Thoracic aorta (tissue), 2 donors: ENCODE data around the gene KRT10. TPM values are rescaled to one million over a fixed set of nuclear protein-coding genes. Genes with fewer than 3 reads are reported as not detected.

Experiments
- ATAC-seq: fragments of 150-250 bp; one replicate; pipeline ENCODE4 v1.8.0; 2017; ENCODE audit warnings: low read depth; ENCODE audit not compliant: insufficient number of reproducible peaks, low FRiP score
- DNase-seq: peaks from one replicate; pipeline ENCODE4 v3.0.0-alpha.2; 2020; ENCODE audit warnings: low spot score
- H3K27ac ChIP-seq, 2 donors: fragments of 200-600 bp; sonication (generic); 1 replicate in 1 of 2; 2 replicates in 1 of 2; pipeline ENCODE4 v1.5.1; 2016; ENCODE audit warnings: mild to moderate bottlenecking in 2 of 2, moderate library complexity in 2 of 2
- H3K27me3 ChIP-seq: fragments of 200-600 bp; sonication (generic); replicated peaks from 2 replicates; pipeline ENCODE4 v1.6.0; 2016; ENCODE audit warnings: mild to moderate bottlenecking; ENCODE audit not compliant: insufficient read depth
- H3K36me3 ChIP-seq: fragments of 200-600 bp; sonication (generic); one replicate; pipeline ENCODE4 v1.5.1; 2016
- H3K4me1 ChIP-seq, 2 donors: fragments of 200-600 bp; sonication (generic); 1 replicate in 1 of 2; 2 replicates in 1 of 2; pipeline versions ENCODE4 v1.5.1 to v1.6.0; 2016; ENCODE audit warnings: low read depth in 2 of 2, mild to moderate bottlenecking in 1 of 2; ENCODE audit not compliant: control insufficient read depth in 1 of 2
- H3K4me3 ChIP-seq: fragments of 200-600 bp; sonication (generic); 2 replicates; pipeline ENCODE4 v1.5.1; 2016; ENCODE audit warnings: mild to moderate bottlenecking
- H3K9me3 ChIP-seq: fragments of 200-600 bp; sonication (generic); 2 replicates; pipeline ENCODE4 v1.5.1; 2016
- CTCF ChIP-seq: fragments of 200-600 bp; sonication (generic); IDR thresholded peaks from one replicate; pipeline ENCODE4 v1.5.1; 2019; ENCODE audit warnings: antibody characterized with exemption
- total RNA-seq, 2 donors: library from RNA; depleted of rRNA; stranded (reverse); fragments of >200 nt; gene quantifications; one replicate each; pipeline versions ENCODE4 v1.1.0 to v1.2.3, GENCODE V29; 2016

The KRT10 gene
- total RNA-seq, 2 donors from 2014 or later = 2.3 to 13.5 TPM

GRCh38 chr17:40844671-40845107 lies 22.3 kb upstream of the KRT10 start:
- TF ChIP-seq CTCF = no peak
- ATAC-seq = no peak
- DNase-seq = no peak

GRCh38 chr17:40843242-40843641 lies 20.8 kb upstream of the KRT10 start:
- H3K27me3 ChIP-seq = no peaks in the 10 kb centered on the region
- ATAC-seq = no peak
- H3K9me3 ChIP-seq = no peaks in the 10 kb centered on the region
- no peaks in the 10 kb centered on the region for H3K36me3 ChIP-seq
- no peak overlapping the region for H3K4me3 ChIP-seq
- TF ChIP-seq CTCF = no peak
- no peak overlapping the region for H3K27ac ChIP-seq
- no peaks in the 10 kb centered on the region for H3K4me1 ChIP-seq
- DNase-seq = no peak

More at GRCh38 chr17:40844671-40845107, 22.3 kb upstream of the KRT10 start:
- Histone ChIP-seq H3K9me3 (no peaks in the 10 kb centered on the region), H3K27ac (no peak overlapping the region), H3K4me3 (no peak overlapping the region), H3K27me3 (no peaks in the 10 kb centered on the region), H3K4me1 (no peaks in the 10 kb centered on the region), H3K36me3 (no peaks in the 10 kb centered on the region)

- no peaks in the 10 kb centered on the region for H3K36me3 ChIP-seq
- H3K4me3 ChIP-seq = no peak overlapping the region
- H3K27me3 ChIP-seq = no peaks in the 10 kb centered on the region
- DNase-seq (no peak), ATAC-seq (no peak)
- no peak overlapping the region for H3K27ac ChIP-seq
- TF ChIP-seq CTCF = no peak
- no peaks in the 10 kb centered on the region for H3K9me3 ChIP-seq
- no peaks in the 10 kb centered on the region for H3K4me1 ChIP-seq
Measured at GRCh38 chr17:40841246-40841645, 18.8 kb upstream of the KRT10 start.

- no peaks in the 10 kb centered on the region for H3K9me3 ChIP-seq
- no peaks in the 10 kb centered on the region for H3K36me3 ChIP-seq
- no peak overlapping the region for H3K27ac ChIP-seq
- no peaks in the 10 kb centered on the region for H3K4me1 ChIP-seq
- DNase-seq = no peak
- no peak overlapping the region for H3K4me3 ChIP-seq
- no peak for TF ChIP-seq CTCF
- H3K27me3 ChIP-seq = no peaks in the 10 kb centered on the region
- ATAC-seq = no peak
Measured at GRCh38 chr17:40839194-40839593, 16.8 kb upstream of the KRT10 start.

- H3K4me1 ChIP-seq = peaks cover 6 to 26% of the 10 kb centered on the region in 2 donors
- ATAC-seq = no peak
- no peak for DNase-seq
- no peak for TF ChIP-seq CTCF
- H3K4me3 ChIP-seq = no peak overlapping the region
- no peak overlapping the region for H3K27ac ChIP-seq
- H3K27me3 ChIP-seq = no peaks in the 10 kb centered on the region
- no peaks in the 10 kb centered on the region for H3K9me3 ChIP-seq
- no peaks in the 10 kb centered on the region for H3K36me3 ChIP-seq
Measured at GRCh38 chr17:40836020-40836419, 13.6 kb upstream of the KRT10 start.
